ENCODE measurements around the gene ZAP70. TPM values are rescaled to one million over a fixed set of nuclear protein-coding genes. Genes with fewer than 3 reads are reported as not detected.

Gene ZAP70
- total and polyA plus RNA-seq, 10 of the 15 experiments (the other 5 are each of a cell fraction or from before 2014, with no cell fraction given), result 0.18 to 2.9 (median 1.2) TPM; not detected in 1

- TF ChIP-seq BCLAF1 (IDR thresholded peaks at IDR 0.05) (no peak), BMI1 (IDR thresholded peaks at IDR 0.05; ENCODE audit: borderline replicate concordance) (no peak), NFYA (IDR thresholded peaks at IDR 0.05; ENCODE audit: borderline replicate concordance, low read depth, low read length) (no peak), IRF5 (IDR thresholded peaks at IDR 0.05; ENCODE audit: borderline replicate concordance) (no peak), ASH2L (IDR thresholded peaks at IDR 0.05; ENCODE audit: borderline replicate concordance, low read depth) (no peak), ZNF687 (IDR thresholded peaks at IDR 0.05) (no peak), TCF12 (IDR thresholded peaks at IDR 0.05; ENCODE audit: low read depth, low read length) (no peak), MYC (IDR thresholded peaks at IDR 0.05; ENCODE audit: insufficient read depth, insufficient read length, insufficient replicate concordance, low read length, severe bottlenecking) (no peak), SREBF2 (IDR thresholded peaks at IDR 0.05; ENCODE audit: low read length) (no peak), CBFB (IDR thresholded peaks at IDR 0.05; ENCODE audit: low read depth) (no peak), CREB1 (IDR thresholded peaks at IDR 0.05; ENCODE audit: low read depth) (0 out of 2 replicates have a peak, but pooled peaks have one; percentile 33), RELA (IDR thresholded peaks at IDR 0.05; ENCODE audit: borderline replicate concordance, partially characterized antibody) (peak; percentile 57), REST (IDR thresholded peaks at IDR 0.05; ENCODE audit: low read depth, low read length) (no peak), PAX5 (IDR thresholded peaks at IDR 0.05; ENCODE audit: borderline replicate concordance, low read depth, low read length) (no peak), CEBPB (IDR thresholded peaks at IDR 0.05; ENCODE audit: borderline replicate concordance in 1 of 2, low read depth in 2 of 2, low read length in 2 of 2) (no peak), YY1 (IDR thresholded peaks at IDR 0.05; ENCODE audit: low read depth, low read length) (peak; percentile 92), EED (IDR thresholded peaks at IDR 0.05; ENCODE audit: low read depth) (no peak)
These were observed 15.8 kb upstream of the ZAP70 start (continued) for GRCh38 chr2:97697252-97698235.
